Lower leg skin (tissue), 3 donors: ENCODE results near the gene LELP1.

Experiments
- CTCF ChIP-seq, 3 donors: fragments of 450-650 bp; IDR thresholded peaks; one replicate each; pipeline ENCODE4 v1.5.1; 2016; ENCODE audit warnings: antibody characterized with exemption in 3 of 3, mild to moderate bottlenecking in 3 of 3, moderate library complexity in 2 of 3
- POLR2A ChIP-seq, 2 donors: fragments of 450-650 bp; IDR thresholded peaks; one replicate each; pipeline ENCODE4 v1.6.1; 2016 to 2017; ENCODE audit warnings: antibody characterized with exemption in 2 of 2, mild to moderate bottlenecking in 1 of 2, moderate library complexity in 1 of 2

GRCh38 chr1:153233448-153233847 lies 30.2 kb downstream of the LELP1 start:
- no peak for TF ChIP-seq POLR2A (IDR thresholded peaks at IDR 0.05)
- no peak for TF ChIP-seq CTCF (IDR thresholded peaks at IDR 0.05)
